Loucy (cell line): ENCODE results near the gene COX10.

Experiments used
- CTCF ChIP-seq: fragments of 200-600 bp; sonication (generic); conservative IDR thresholded peaks from 2 replicates; pipeline ENCODE4 v1.5.1; 2014; ENCODE audit warnings: mild to moderate bottlenecking, antibody characterized with exemption, low read length
- EZH2phosphoT487 ChIP-seq: fragments of 200-600 bp; IDR thresholded peaks from 2 replicates; pipeline ENCODE4 v1.6.1; 2018; ENCODE audit warnings: antibody characterized with exemption, mild to moderate bottlenecking, moderate library complexity, borderline replicate concordance

- TF ChIP-seq CTCF (no peak), EZH2phosphoT487 (no peak)
Observed at GRCh38 chr17:14169287-14169686, 100.0 kb downstream of the COX10 start.
